Glutamatergic neuron (in vitro differentiated cells): ENCODE measurements around the gene ZFAND3. TPM values are rescaled to one million over a fixed set of nuclear protein-coding genes. Genes with fewer than 3 reads are reported as not detected.

Experiments
- DNase-seq: peaks from one replicate; pipeline ENCODE4 v3.0.0; 2022
- H3K27ac Mint-ChIP-seq: one replicate; pipeline ENCODE4 v1.8.0; 2020; ENCODE audit warnings: mild to moderate bottlenecking, mixed read lengths, inconsistent platforms; ENCODE audit not compliant: unreplicated experiment
- H3K27me3 Mint-ChIP-seq: one replicate; pipeline ENCODE4 v1.8.0; 2020; ENCODE audit warnings: mild to moderate bottlenecking, moderate library complexity, mixed read lengths, inconsistent platforms; ENCODE audit not compliant: unreplicated experiment
- H3K36me3 Mint-ChIP-seq: one replicate; pipeline ENCODE4 v1.8.0; 2020; ENCODE audit warnings: mild to moderate bottlenecking, mixed read lengths, inconsistent platforms; ENCODE audit not compliant: unreplicated experiment
- H3K4me1 Mint-ChIP-seq: one replicate; pipeline ENCODE4 v1.8.0; 2020; ENCODE audit warnings: mild to moderate bottlenecking, low read depth, mixed read lengths, inconsistent platforms; ENCODE audit not compliant: unreplicated experiment
- H3K4me3 Mint-ChIP-seq: one replicate; pipeline ENCODE4 v1.8.0; 2020; ENCODE audit warnings: mild to moderate bottlenecking, mixed read lengths, inconsistent platforms; ENCODE audit not compliant: unreplicated experiment
- H3K9me3 Mint-ChIP-seq: one replicate; pipeline ENCODE4 v1.8.0; 2020; ENCODE audit warnings: mild to moderate bottlenecking, moderate library complexity, mixed read lengths, inconsistent platforms; ENCODE audit not compliant: unreplicated experiment
- CTCF ChIP-seq: fragments of 200-600 bp; sonication (generic); IDR thresholded peaks from one replicate; pipeline ENCODE4 v1.5.0; 2021; ENCODE audit not compliant: partially characterized antibody, unreplicated experiment
- total RNA-seq: library from RNA; stranded (reverse); fragmentation: NEBNext Ultra II Directional; extraction: Animal tissue kit (Norgen Biotek cat#: 25700); gene quantifications from one replicate; pipeline ENCODE4 v1.2.1, GENCODE V29; 2021; ENCODE audit not compliant: unreplicated experiment

ZFAND3 gene
- total RNA-seq, 1 donor from 2014 or later, result 115 TPM

GRCh38 chr6:37871616-37872372 is 52.3 kb downstream of the ZFAND3 start:
- H3K27ac Mint-ChIP-seq, result no peak overlapping the region
- no peak for TF ChIP-seq CTCF
- DNase-seq, result no peak
- no peaks in the 10 kb centered on the region for H3K36me3 Mint-ChIP-seq
- H3K4me3 Mint-ChIP-seq, result no peak overlapping the region
- peaks cover 2% of the 10 kb centered on the region for H3K9me3 Mint-ChIP-seq
- H3K4me1 Mint-ChIP-seq, result peaks cover 2% of the 10 kb centered on the region
- H3K27me3 Mint-ChIP-seq, result no peaks in the 10 kb centered on the region

- peaks cover 5% of the 10 kb centered on the region for H3K4me1 Mint-ChIP-seq
These were observed 52.8 kb downstream of the ZFAND3 start for GRCh38 chr6:37872373-37872745.

GRCh38 chr6:37874726-37875125 is 55.2 kb downstream of the ZFAND3 start:
- Mint-ChIP-seq H3K9me3 (peaks cover 11% of the 10 kb centered on the region), H3K4me1 (peaks cover 15% of the 10 kb centered on the region), H3K4me3 (no peak overlapping the region), H3K36me3 (no peaks in the 10 kb centered on the region), H3K27me3 (no peaks in the 10 kb centered on the region), H3K27ac (no peak overlapping the region)
- no peak for TF ChIP-seq CTCF
- no peak for DNase-seq

More at GRCh38 chr6:37872373-37872745, 52.8 kb downstream of the ZFAND3 start:
- TF ChIP-seq CTCF, result no peak
- no peak for DNase-seq
- no peak overlapping the region for H3K4me3 Mint-ChIP-seq
- H3K27me3 Mint-ChIP-seq, result no peaks in the 10 kb centered on the region
- H3K9me3 Mint-ChIP-seq, result peaks cover 4% of the 10 kb centered on the region
- H3K27ac Mint-ChIP-seq, result no peak overlapping the region
- no peaks in the 10 kb centered on the region for H3K36me3 Mint-ChIP-seq

GRCh38 chr6:37875561-37876309 is 56.2 kb downstream of the ZFAND3 start:
- DNase-seq, result no peak
- no peaks in the 10 kb centered on the region for H3K36me3 Mint-ChIP-seq
- no peak overlapping the region for H3K27ac Mint-ChIP-seq
- H3K27me3 Mint-ChIP-seq, result no peaks in the 10 kb centered on the region
- H3K4me3 Mint-ChIP-seq, result no peak overlapping the region
- peaks cover 11% of the 10 kb centered on the region for H3K9me3 Mint-ChIP-seq
- no peak for TF ChIP-seq CTCF
- H3K4me1 Mint-ChIP-seq, result peaks cover 15% of the 10 kb centered on the region

GRCh38 chr6:37876843-37877242 is 57.3 kb downstream of the ZFAND3 start:
- Mint-ChIP-seq H3K27ac (no peak overlapping the region), H3K9me3 (peaks cover 11% of the 10 kb centered on the region), H3K36me3 (no peaks in the 10 kb centered on the region), H3K27me3 (no peaks in the 10 kb centered on the region), H3K4me3 (no peak overlapping the region), H3K4me1 (peaks cover 13% of the 10 kb centered on the region)
- TF ChIP-seq CTCF, result no peak
- DNase-seq, result no peak
